HEK293 (cell line): ENCODE measurements around the gene C4orf51.
"Not testable (repeated sequence)": the region's sequence is repeated elsewhere in the genome, so short reads cannot be mapped to it uniquely, and the experiment has no call there.

ENCODE experiments used
- CTCF ChIA-PET: fragments of 350-600 bp; formaldehyde crosslinking; extraction: SDS; loops from one replicate; lab custom pipeline; 2021; ENCODE audit warnings: antibody characterized with exemption; lab: Yijun Ruan, JAX
- POLR2A ChIA-PET: fragments of 300-600 bp; formaldehyde crosslinking; extraction: SDS; loops from one replicate; lab custom pipeline; 2020; ENCODE audit warnings: antibody characterized with exemption, inconsistent platforms; lab: Yijun Ruan, JAX
- H3K27ac ChIP-seq: fragments of 200-500 bp; sonication (Bioruptor generic); 2 replicates; pipeline ENCODE4 v1.5.1; 2014; ENCODE audit warnings: low read depth, low read length, control low read depth, inconsistent platforms; ENCODE audit errors: extremely low read depth
- H3K36me3 ChIP-seq, 2 experiments: fragments of 200-500 bp in 1 of 2; sonication (Bioruptor generic) in 1 of 2; 1 replicate in 1 of 2; 2 replicates in 1 of 2; pipeline ENCODE4 v1.5.1; 2014 to 2017; ENCODE audit warnings: inconsistent platforms in 2 of 2, low read length in 2 of 2; ENCODE audit not compliant: control insufficient read depth in 2 of 2, insufficient read depth in 1 of 2
- H3K4me1 ChIP-seq: fragments of 200-500 bp; sonication (Bioruptor generic); 2 replicates; pipeline ENCODE4 v1.5.1; 2014; ENCODE audit warnings: mild to moderate bottlenecking, low read length, inconsistent platforms; ENCODE audit not compliant: control insufficient read depth, insufficient read depth
- H3K4me3 ChIP-seq: 2 replicates; pipeline ENCODE4 v1.5.1; 2011; ENCODE audit warnings: low read depth, mild to moderate bottlenecking, control low read depth, low read length, moderate library complexity
- H3K9me3 ChIP-seq: fragments of 200-500 bp; sonication (Bioruptor generic); 2 replicates; pipeline ENCODE4 v1.5.1; 2014; ENCODE audit warnings: low read depth, low read length, inconsistent platforms; ENCODE audit not compliant: control insufficient read depth, insufficient read depth
- GLIS2 ChIP-seq: fragments of 450-650 bp; formaldehyde crosslinking; IDR thresholded peaks from 2 replicates; pipeline ENCODE4 v1.5.1; 2016; ENCODE audit warnings: missing biosample characterization, missing genetic modification characterization
- HOXA7 ChIP-seq: sonication (generic); formaldehyde crosslinking; IDR thresholded peaks from 2 replicates; pipeline ENCODE4 v1.8.1; 2022; ENCODE audit warnings: missing genetic modification reagents, borderline replicate concordance
- PATZ1 ChIP-seq: fragments of 450-650 bp; formaldehyde crosslinking; IDR thresholded peaks from 2 replicates; pipeline ENCODE4 v1.5.1; 2016; ENCODE audit warnings: missing biosample characterization, missing genetic modification characterization
- PRDM6 ChIP-seq: fragments of 450-650 bp; formaldehyde crosslinking; IDR thresholded peaks from 2 replicates; pipeline ENCODE4 v1.5.1; 2017; ENCODE audit warnings: missing biosample characterization, missing genetic modification characterization
- SP7 ChIP-seq: fragments of 450-650 bp; formaldehyde crosslinking; IDR thresholded peaks from 2 replicates; pipeline ENCODE4 v1.5.1; 2016; ENCODE audit warnings: missing biosample characterization, missing genetic modification characterization
- WT1 ChIP-seq: fragments of 450-650 bp; formaldehyde crosslinking; IDR thresholded peaks from 2 replicates; pipeline ENCODE4 v1.5.1; 2016; ENCODE audit warnings: missing biosample characterization, missing genetic modification characterization
- ZNF146 ChIP-seq: fragments of 450-650 bp; formaldehyde crosslinking; IDR thresholded peaks from 2 replicates; pipeline ENCODE4 v1.5.1; 2016; ENCODE audit warnings: missing biosample characterization, missing genetic modification characterization
- ZNF280D ChIP-seq: fragments of 450-650 bp; formaldehyde crosslinking; IDR thresholded peaks from 2 replicates; pipeline ENCODE4 v1.5.1; 2016; ENCODE audit warnings: missing biosample characterization, missing genetic modification characterization
- ZNF335 ChIP-seq: fragments of 450-650 bp; formaldehyde crosslinking; conservative IDR thresholded peaks from 2 replicates; pipeline ENCODE4 v1.5.1; 2016; ENCODE audit warnings: missing biosample characterization, missing genetic modification characterization
- ZNF354C ChIP-seq: fragments of 450-650 bp; formaldehyde crosslinking; IDR thresholded peaks from 2 replicates; pipeline ENCODE4 v1.5.1; 2016; ENCODE audit warnings: missing biosample characterization, missing genetic modification characterization, low read depth, borderline replicate concordance
- ZNF404 ChIP-seq: fragments of 450-650 bp; formaldehyde crosslinking; IDR thresholded peaks from 2 replicates; pipeline ENCODE4 v1.5.1; 2017; ENCODE audit warnings: missing biosample characterization, missing genetic modification characterization
- ZNF501 ChIP-seq: fragments of 450-650 bp; formaldehyde crosslinking; IDR thresholded peaks from 2 replicates; pipeline ENCODE4 v1.5.1; 2016; ENCODE audit warnings: missing biosample characterization, missing genetic modification characterization
- ZNF624 ChIP-seq: fragments of 450-650 bp; formaldehyde crosslinking; IDR thresholded peaks from 2 replicates; pipeline ENCODE4 v1.5.1; 2017; ENCODE audit warnings: missing biosample characterization, missing genetic modification characterization
- ZNF660 ChIP-seq: fragments of 450-650 bp; IDR thresholded peaks from 2 replicates; pipeline ENCODE4 v1.5.1; 2018; ENCODE audit warnings: missing biosample characterization, mild to moderate bottlenecking, missing genetic modification characterization
- ZNF677 ChIP-seq: fragments of 450-650 bp; IDR thresholded peaks from 2 replicates; pipeline ENCODE4 v1.5.0; 2018; ENCODE audit warnings: missing biosample characterization, mild to moderate bottlenecking, missing genetic modification characterization, moderate library complexity
- ZNF792 ChIP-seq: fragments of 450-650 bp; formaldehyde crosslinking; IDR thresholded peaks from 2 replicates; pipeline ENCODE4 v1.5.1; 2016; ENCODE audit warnings: missing biosample characterization, missing genetic modification characterization
- ZNF830 ChIP-seq: fragments of 450-650 bp; IDR thresholded peaks from 2 replicates; pipeline ENCODE4 v1.5.0; 2018; ENCODE audit warnings: missing biosample characterization, missing genetic modification characterization, low read depth, mild to moderate bottlenecking, moderate library complexity
- ZSCAN30 ChIP-seq: fragments of 450-650 bp; IDR thresholded peaks from 2 replicates; pipeline ENCODE4 v1.5.1; 2018; ENCODE audit warnings: missing biosample characterization, mild to moderate bottlenecking, missing genetic modification characterization, moderate library complexity

Gene C4orf51

GRCh38 chr4:145691416-145691815, 11.5 kb downstream of the C4orf51 start:
- H3K4me3 ChIP-seq, POLR2A ChIA-PET, H3K9me3 ChIP-seq, H3K27ac ChIP-seq, H3K36me3 ChIP-seq, CTCF ChIA-PET, H3K4me1 ChIP-seq: not testable (repeated sequence)
- 0 out of 2 replicates have a peak, but pooled peaks have one; percentile 48 for TF ChIP-seq ZNF280D (tag by site-specific recombination)
- peak; percentile 71 for TF ChIP-seq ZNF146 (tag by site-specific recombination)

- POLR2A ChIA-PET: no interaction called here
- H3K4me3 ChIP-seq: no peak overlapping the region
- H3K36me3 ChIP-seq: no peaks in the 10 kb centered on the region
- no peaks in the 10 kb centered on the region for H3K4me1 ChIP-seq
- H3K9me3 ChIP-seq: no peaks in the 10 kb centered on the region
- no peak overlapping the region for H3K27ac ChIP-seq
- peak; percentile 66 for TF ChIP-seq PRDM6 (tag by site-specific recombination)
- no peak for TF ChIP-seq ZNF792 (tag by site-specific recombination)
- peak; percentile 38; the same call in 1 of the 2 replicates for TF ChIP-seq WT1
- TF ChIP-seq, all 188 proteins: peak for 2
- CTCF ChIA-PET: no interaction called here
These were observed 15.0 kb downstream of the C4orf51 start for GRCh38 chr4:145694929-145695328.

- Histone ChIP-seq H3K27ac (no peak overlapping the region), H3K4me3 (no peak overlapping the region), H3K4me1 (no peaks in the 10 kb centered on the region), H3K9me3 (no peaks in the 10 kb centered on the region), H3K36me3 (no peaks in the 10 kb centered on the region)
- ChIA-PET CTCF (no interaction called here), POLR2A (no interaction called here)
- TF ChIP-seq HOXA7: no peak
These were observed 17.4 kb downstream of the C4orf51 start for GRCh38 chr4:145697332-145697731.

- CTCF ChIA-PET: no interaction called here
- no peaks in the 10 kb centered on the region for H3K36me3 ChIP-seq
- TF ChIP-seq ZNF624: no peak
- TF ChIP-seq, all 188 proteins: peak for 0
- no peak overlapping the region for H3K4me3 ChIP-seq
- H3K4me1 ChIP-seq: no peaks in the 10 kb centered on the region
- H3K27ac ChIP-seq: no peak overlapping the region
- POLR2A ChIA-PET: no interaction called here
- no peaks in the 10 kb centered on the region for H3K9me3 ChIP-seq
These were observed 18.6 kb downstream of the C4orf51 start for GRCh38 chr4:145698507-145698906.

- Histone ChIP-seq H3K4me1 (no peaks in the 10 kb centered on the region), H3K27ac (no peak overlapping the region), H3K9me3 (no peaks in the 10 kb centered on the region), H3K36me3 (no peaks in the 10 kb centered on the region), H3K4me3 (no peak overlapping the region)
- ChIA-PET POLR2A (no interaction called here), CTCF (interaction anchor here (0.7 kb wide), 1 partner anchor 252 kb away, joined by 3 read pairs; no protein-coding TSS in a partner anchor)
- TF ChIP-seq ZNF830 (tag by site-specific recombination): no peak
- TF ChIP-seq GLIS2 (tag by site-specific recombination): no peak
- TF ChIP-seq PATZ1: no peak
- TF ChIP-seq ZNF501 (tag by site-specific recombination): no peak
- no peak for TF ChIP-seq ZNF335 (tag by site-specific recombination)
- TF ChIP-seq ZNF404: no peak
- no peak for TF ChIP-seq ZNF624
- TF ChIP-seq ZNF354C (tag by site-specific recombination): no peak
- TF ChIP-seq ZNF677 (tag by site-specific recombination): no peak
- TF ChIP-seq ZSCAN30 (tag by site-specific recombination): no peak
- TF ChIP-seq ZNF660: no peak
- no peak for TF ChIP-seq SP7 (tag by site-specific recombination)
These were observed 24.0 kb downstream of the C4orf51 start for GRCh38 chr4:145703850-145704497.
